ENCODE data around the gene LRRC4B.

DNA sequence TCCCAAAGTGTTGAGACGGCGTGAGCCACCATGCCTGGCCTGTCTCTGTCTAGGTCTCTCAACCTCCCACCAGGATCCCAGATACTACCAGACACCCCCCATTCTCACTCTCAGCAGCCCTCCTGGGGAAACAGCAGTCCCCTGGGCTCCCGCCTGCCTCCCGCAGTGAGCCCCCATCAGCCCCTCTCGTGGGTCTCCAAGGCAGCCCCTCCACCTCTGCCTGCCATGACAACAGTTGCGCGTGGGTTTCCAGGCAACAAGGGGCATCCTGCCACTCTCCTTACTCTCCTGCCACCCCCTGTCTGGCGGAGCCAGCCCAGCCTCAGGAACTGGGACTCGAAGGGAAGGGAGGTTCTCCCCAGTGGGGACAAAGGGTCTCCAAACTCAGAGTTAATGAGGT is 5.2 kb downstream of the LRRC4B start:
- TF ChIP-seq CTCF (conservative IDR thresholded peaks at IDR 0.05 in 1 of 2, IDR thresholded peaks at IDR 0.05 in 1 of 2; ENCODE audit: low read depth in 1 of 2, low read length in 2 of 2) (no peak), EZH2 (IDR thresholded peaks at IDR 0.05; ENCODE audit: low read length, missing control alignments) (no peak)

Measured in fibroblast of lung (primary cell).